DND-41 (cell line): ENCODE measurements around the gene APH1B.

ENCODE experiments used
- EZH2 ChIP-seq: IDR thresholded peaks from 3 replicates; pipeline ENCODE4 v1.6.1; 2012; ENCODE audit warnings: borderline replicate concordance, low read depth, mild to moderate bottlenecking, moderate library complexity, low read length, inconsistent platforms; ENCODE audit not compliant: severe bottlenecking
- TF ChIP-seq, protein P1 (sequence below): IDR thresholded peaks from 2 replicates; pipeline ENCODE4 v1.5.1; 2012; ENCODE audit warnings: borderline replicate concordance, low read length, moderate library complexity, mild to moderate bottlenecking; ENCODE audit not compliant: poor library complexity, severe bottlenecking; ENCODE audit errors: extremely low read depth

DNA sequence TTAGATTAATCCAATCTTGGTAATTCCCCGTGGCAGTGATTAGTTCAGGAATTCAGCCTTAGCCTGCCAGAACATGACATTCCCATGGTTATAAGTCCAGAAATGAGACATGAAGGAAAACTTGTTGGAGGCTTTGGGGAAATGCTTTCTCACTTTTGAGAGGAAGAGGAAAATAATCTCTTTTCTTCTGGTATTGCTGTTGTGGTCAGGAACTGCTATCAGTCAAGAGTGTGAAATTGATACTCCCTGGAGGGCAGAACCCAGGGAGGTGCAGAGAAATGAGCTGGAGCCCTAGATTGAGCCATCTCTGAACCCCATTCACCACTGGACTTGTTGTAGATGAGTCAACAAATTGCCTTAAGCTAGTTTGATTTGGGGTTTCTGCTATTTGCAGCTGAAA lies 38.6 kb upstream of the APH1B start:
- TF ChIP-seq, protein P1, sequence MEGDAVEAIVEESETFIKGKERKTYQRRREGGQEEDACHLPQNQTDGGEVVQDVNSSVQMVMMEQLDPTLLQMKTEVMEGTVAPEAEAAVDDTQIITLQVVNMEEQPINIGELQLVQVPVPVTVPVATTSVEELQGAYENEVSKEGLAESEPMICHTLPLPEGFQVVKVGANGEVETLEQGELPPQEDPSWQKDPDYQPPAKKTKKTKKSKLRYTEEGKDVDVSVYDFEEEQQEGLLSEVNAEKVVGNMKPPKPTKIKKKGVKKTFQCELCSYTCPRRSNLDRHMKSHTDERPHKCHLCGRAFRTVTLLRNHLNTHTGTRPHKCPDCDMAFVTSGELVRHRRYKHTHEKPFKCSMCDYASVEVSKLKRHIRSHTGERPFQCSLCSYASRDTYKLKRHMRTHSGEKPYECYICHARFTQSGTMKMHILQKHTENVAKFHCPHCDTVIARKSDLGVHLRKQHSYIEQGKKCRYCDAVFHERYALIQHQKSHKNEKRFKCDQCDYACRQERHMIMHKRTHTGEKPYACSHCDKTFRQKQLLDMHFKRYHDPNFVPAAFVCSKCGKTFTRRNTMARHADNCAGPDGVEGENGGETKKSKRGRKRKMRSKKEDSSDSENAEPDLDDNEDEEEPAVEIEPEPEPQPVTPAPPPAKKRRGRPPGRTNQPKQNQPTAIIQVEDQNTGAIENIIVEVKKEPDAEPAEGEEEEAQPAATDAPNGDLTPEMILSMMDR, result no peak
- TF ChIP-seq EZH2, result no peak
